ENCODE measurements around the gene STK32C. TPM values are rescaled to one million over a fixed set of nuclear protein-coding genes. Genes with fewer than 3 reads are reported as not detected.

The STK32C gene
- total RNA-seq, 1 experiment from 2014 or later: 16.7 TPM

- DNase-seq (ENCODE audit: low read depth): no peak
Observed at GRCh38 chr10:132282667-132283603, 24.8 kb downstream of the STK32C start.

GRCh38 chr10:132281915-132282666, 25.7 kb downstream of the STK32C start:
- DNase-seq (ENCODE audit: low read depth): no peak

GRCh38 chr10:132280646-132281074, 27.1 kb downstream of the STK32C start:
- DNase-seq (ENCODE audit: low read depth): no peak

DNA sequence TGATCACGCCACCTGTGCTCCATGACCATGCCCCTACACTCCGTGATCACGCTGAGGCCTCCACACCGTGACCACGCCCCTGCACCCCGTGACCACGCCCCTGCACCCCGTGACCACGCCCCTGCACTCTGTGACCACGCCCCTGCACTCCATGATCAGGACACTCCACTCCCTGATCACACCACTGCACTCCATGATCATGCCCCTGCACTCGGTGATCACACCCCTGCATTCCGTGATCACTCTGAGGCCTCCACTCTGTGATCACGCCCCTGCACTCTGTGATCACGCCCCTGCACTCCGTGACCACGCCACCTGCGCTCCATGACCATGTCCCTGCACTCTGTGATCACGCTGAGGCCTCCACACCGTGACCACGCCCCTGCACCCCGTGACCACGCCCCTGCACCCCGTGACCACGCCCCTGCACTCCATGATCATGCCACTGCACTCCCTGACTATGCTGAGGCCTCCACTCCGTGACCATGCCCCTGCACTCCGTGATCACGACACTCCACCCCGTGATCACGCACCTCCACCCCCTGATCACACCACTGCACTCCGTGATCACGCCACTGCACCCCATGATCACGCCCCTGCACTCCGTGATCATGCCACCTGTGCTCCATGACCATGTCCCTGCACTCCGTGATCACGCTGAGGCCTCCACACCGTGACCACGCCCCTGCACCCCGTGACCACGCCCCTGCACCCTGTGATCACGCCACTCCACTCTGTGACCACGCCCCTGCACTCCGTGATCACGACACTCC, 27.7 kb downstream of the STK32C start:
- no peak for DNase-seq (ENCODE audit: low read depth)

GRCh38 chr10:132277311-132277741, 30.4 kb downstream of the STK32C start:
- no peak for DNase-seq (ENCODE audit: low read depth)

GRCh38 chr10:132276706-132277105, 31.0 kb downstream of the STK32C start:
- DNase-seq (ENCODE audit: low read depth): no peak

- no peak for DNase-seq (ENCODE audit: low read depth)
Observed at GRCh38 chr10:132276179-132276675, 31.5 kb downstream of the STK32C start.

GRCh38 chr10:132275426-132276178, 32.1 kb downstream of the STK32C start:
- no peak for DNase-seq (ENCODE audit: low read depth)

- no peak for DNase-seq (ENCODE audit: low read depth)
Observed at GRCh38 chr10:132274986-132275385, 32.8 kb downstream of the STK32C start.

- DNase-seq (ENCODE audit: low read depth): no peak
Observed at GRCh38 chr10:132274581-132274980, 33.2 kb downstream of the STK32C start.

DNA sequence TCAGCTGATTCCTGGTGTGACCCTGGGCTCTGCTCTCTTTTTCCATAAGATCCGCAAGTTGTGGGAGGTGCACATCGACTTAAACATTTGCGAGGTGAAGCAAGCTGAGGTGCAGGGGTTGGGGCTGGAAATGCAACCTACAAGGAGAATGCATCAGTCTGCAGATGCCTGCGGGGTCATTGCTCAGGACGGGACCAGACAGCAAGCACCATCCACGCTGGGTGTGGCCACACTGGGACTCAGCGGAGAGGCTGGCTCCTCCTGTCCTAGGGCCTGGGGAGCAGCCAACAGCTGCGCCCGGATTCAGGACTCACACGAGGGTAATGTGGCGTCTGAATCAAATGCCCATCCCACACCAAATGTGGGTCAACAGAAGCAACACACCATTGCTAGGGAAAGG, 33.8 kb downstream of the STK32C start:
- DNase-seq (ENCODE audit: low read depth): no peak

DNA sequence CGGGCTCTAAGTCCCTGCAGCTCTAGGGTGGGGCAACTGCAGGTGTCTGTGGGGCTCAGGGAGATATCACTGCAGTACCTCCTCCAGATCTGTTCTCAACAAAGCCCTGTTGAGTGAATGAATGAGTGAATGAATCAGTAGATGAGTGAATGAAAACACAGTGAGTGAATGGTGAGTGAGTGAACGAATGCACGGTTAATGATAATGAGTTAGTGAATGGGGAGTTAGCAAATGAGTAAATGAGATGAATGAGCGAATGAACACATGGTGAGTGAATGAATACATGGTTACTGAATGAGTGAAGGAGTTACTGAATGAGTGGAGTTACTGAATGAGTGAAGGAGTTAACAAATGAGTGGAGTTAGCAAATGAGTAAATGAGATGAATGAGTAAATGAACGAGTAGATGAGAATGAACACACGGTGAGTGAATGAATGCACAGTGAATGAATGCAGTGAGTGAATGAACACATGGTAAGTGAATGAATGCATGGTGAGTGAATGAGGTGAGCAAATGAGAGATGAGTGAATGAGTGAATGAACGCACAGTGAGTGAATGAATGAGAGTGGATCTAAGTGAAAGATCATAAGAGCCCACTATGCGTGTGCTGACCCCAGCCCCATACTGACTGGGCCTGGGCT, 34.3 kb downstream of the STK32C start:
- no peak for DNase-seq (ENCODE audit: low read depth)

- no peak for DNase-seq (ENCODE audit: low read depth)
Observed at GRCh38 chr10:132272231-132272971, 35.3 kb downstream of the STK32C start.

GRCh38 chr10:132271458-132272230, 36.1 kb downstream of the STK32C start:
- DNase-seq (ENCODE audit: low read depth): no peak

- no peak for DNase-seq (ENCODE audit: low read depth)
Observed at GRCh38 chr10:132270721-132271457, 36.9 kb downstream of the STK32C start.

DNA sequence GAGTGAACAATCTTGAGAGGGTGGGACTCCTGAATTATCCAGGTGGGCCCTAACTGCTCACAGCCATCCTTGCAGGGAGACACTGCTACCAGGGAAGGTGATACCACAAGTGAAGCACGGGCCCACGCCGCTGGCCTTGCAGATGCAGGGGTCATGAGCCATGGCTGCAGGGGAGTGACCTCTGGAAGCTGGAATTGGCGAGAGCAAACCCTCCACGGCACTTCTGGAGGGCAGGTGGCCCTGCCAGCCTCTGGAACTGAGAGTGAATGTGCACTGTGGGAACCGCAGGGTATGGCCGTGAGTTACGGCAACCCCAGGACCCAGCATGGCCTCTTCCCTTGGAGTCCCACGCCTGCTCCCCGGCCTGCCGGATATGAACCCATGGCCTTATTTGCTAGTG, 37.5 kb downstream of the STK32C start:
- no peak for DNase-seq (ENCODE audit: low read depth)

- DNase-seq (ENCODE audit: low read depth): no peak
Observed at GRCh38 chr10:132269266-132270230, 38.2 kb downstream of the STK32C start.
